Keratinocyte (primary cell): ENCODE results near the gene EPHA3.

Source experiments
- CTCF ChIP-seq, 3 experiments: IDR thresholded peaks in 1 of 3; conservative IDR thresholded peaks in 1 of 3; optimal IDR thresholded peaks in 1 of 3; 2 replicates in 2 of 3; 3 replicates in 1 of 3; pipeline versions ENCODE3 to v1.5.1; 2011; ENCODE audit warnings: low read length in 3 of 3, mild to moderate bottlenecking in 3 of 3, moderate library complexity in 2 of 3, control low read depth in 1 of 3, inconsistent platforms in 1 of 3; ENCODE audit not compliant: insufficient read depth in 2 of 3; ENCODE audit errors: extremely low read depth in 1 of 3
- EZH2 ChIP-seq: IDR thresholded peaks from one replicate; pipeline ENCODE4 v1.6.1; 2012; ENCODE audit warnings: inconsistent platforms, mild to moderate bottlenecking, low read length, moderate library complexity

- TF ChIP-seq CTCF (optimal IDR thresholded peaks at IDR 0.05 in 1 of 3, IDR thresholded peaks at IDR 0.05 in 1 of 3, conservative IDR thresholded peaks at IDR 0.05 in 1 of 3; ENCODE audit: extremely low read depth in 1 of 3, insufficient read depth in 2 of 3, low read length in 3 of 3) (no peak), EZH2 (no peak)
These were observed 360.5 kb downstream of the EPHA3 start for GRCh38 chr3:89467898-89468363.
